Kasumi-1 (cell line): Measurements from ENCODE around the gene MAD1L1.

Experiments
- DNase-seq, 2 experiments: peaks; one replicate each; lab custom pipeline; 2025; lab: John Stamatoyannopoulos, UW

MAD1L1 gene

GRCh38 chr7:2030475-2031450 is 202.0 kb downstream of the MAD1L1 start:
- no peak for DNase-seq

GRCh38 chr7:2029936-2030335 is 202.8 kb downstream of the MAD1L1 start:
- no peak for DNase-seq

DNA sequence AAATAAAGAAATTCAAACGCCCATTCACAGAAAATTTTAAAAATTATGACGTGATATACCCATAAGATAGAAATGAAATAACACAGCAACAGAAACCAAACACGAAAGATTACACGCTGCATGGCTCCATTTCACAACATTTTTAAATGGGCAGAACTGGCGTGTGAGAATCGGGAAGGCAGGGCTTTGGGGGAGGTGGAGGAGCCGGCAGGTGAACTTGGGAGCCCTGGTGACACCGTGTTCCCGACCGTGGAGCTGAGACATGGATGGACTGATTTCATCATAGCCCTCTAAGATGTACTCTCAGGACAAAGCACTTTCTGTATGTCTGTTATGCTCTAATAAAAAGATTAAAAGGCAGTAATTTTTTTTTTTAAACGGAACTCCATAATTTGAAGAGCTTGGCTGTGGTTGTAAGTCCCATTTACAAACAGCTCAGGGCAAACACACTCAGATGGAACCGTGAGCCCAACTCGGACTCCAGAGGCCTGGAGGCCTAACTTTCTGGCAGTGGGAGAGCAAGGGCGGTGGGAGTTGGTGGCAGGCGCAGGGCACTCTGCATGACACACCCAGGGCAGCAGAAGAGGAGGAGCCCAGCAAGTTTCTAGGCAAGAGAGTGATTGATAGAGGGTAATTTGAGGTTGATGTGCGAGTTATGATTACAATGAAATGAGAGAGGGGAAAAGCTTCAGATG is 203.4 kb downstream of the MAD1L1 start:
- no peak for DNase-seq

DNA sequence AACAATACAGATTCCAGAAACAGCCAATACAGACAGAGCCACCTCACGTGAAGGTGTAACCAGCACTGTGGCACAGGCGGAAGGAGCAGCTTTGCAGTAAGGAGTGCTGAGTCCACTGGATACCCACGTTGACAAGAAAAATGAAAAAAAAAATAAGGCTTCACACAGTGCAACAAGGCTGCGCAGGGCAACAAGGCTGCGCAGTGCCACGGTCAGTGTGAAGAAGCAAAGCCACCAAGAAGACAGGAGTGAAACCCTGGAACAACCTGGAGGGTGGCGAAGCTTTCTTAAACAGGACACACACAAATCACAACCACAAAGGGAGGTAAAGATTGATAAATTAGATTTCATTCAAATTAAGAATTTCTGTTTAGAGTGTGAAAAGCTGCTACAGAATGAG is 204.0 kb downstream of the MAD1L1 start:
- no peak for DNase-seq

DNA sequence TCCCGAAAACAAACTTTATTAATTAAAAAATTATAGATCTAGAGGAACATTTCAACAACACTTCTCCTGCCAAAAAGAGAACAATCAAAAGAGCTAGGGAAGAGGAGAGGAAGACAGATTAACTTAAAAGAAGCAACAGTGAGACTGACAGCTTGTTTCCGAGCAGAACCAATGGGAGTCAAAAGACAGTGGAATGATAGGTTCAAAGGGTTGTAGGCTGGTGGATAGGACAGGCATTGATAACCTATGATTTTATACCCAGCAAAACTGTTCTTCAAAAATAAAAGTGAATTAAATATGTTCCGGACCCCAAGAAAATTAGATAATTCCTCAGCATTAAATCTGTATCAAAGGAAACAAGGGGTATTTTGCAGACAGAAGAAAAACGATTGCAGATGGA is 207.6 kb downstream of the MAD1L1 start:
- no peak for DNase-seq

DNA sequence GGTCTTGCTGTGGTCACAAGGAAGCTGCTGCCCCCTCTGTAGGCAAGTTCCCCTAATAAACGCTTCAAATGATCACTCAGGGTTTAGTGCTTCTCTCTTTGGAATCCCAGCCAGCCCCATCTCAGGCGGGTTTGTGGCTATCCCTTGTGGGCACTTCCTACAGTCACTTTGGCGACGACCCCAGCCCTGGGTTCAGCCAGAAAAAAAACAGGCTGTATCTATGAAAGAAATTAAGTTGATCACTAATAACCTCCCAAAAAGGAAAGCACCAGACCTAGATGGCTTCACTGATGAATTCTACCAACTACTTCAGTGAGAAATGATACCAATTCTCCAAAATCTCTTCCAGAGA is 208.2 kb downstream of the MAD1L1 start:
- DNase-seq: no peak

GRCh38 chr7:2023877-2024566 is 208.7 kb downstream of the MAD1L1 start:
- DNase-seq: peak; percentile 29 to 68

DNA sequence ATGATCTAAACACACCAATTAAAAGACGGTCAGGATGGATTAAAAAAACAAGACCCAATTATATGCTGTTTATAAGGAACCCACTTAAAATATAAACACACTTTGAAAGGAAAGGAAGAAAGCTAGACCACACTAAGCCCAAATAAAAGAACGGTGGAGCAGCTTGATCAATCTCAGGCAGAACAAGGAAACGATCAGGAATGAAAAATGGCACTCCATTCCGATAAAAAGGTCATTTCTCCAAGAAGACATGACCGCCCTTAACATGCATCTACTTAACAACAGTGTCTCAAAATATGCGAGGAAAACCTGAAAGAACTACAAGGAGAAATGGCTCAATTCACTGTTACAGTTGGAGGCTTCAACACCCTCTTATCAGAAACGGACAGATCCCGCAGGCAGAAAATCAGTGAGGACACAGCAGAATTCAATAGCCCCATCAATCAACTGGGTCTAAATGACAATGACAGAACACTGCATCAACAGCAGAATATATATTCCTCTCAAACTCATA is 210.0 kb downstream of the MAD1L1 start:
- no peak for DNase-seq

GRCh38 chr7:2022021-2022409 is 210.7 kb downstream of the MAD1L1 start:
- DNase-seq: no peak

GRCh38 chr7:2019711-2020511 is 212.8 kb downstream of the MAD1L1 start:
- peak; percentile 40 to 46 for DNase-seq

DNA sequence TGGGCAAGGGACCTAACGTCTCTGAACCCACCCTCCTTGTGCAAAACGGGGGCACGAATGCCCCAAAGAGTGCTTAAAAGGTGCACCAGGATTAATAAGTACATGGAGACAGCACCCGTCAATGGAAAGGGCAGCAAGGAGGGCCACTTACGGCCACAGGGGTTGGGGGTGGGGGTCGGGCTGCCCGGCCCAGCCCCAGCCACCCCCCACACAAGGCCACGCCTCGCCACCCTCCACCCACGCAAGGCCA is 213.4 kb downstream of the MAD1L1 start:
- DNase-seq: no peak

DNA sequence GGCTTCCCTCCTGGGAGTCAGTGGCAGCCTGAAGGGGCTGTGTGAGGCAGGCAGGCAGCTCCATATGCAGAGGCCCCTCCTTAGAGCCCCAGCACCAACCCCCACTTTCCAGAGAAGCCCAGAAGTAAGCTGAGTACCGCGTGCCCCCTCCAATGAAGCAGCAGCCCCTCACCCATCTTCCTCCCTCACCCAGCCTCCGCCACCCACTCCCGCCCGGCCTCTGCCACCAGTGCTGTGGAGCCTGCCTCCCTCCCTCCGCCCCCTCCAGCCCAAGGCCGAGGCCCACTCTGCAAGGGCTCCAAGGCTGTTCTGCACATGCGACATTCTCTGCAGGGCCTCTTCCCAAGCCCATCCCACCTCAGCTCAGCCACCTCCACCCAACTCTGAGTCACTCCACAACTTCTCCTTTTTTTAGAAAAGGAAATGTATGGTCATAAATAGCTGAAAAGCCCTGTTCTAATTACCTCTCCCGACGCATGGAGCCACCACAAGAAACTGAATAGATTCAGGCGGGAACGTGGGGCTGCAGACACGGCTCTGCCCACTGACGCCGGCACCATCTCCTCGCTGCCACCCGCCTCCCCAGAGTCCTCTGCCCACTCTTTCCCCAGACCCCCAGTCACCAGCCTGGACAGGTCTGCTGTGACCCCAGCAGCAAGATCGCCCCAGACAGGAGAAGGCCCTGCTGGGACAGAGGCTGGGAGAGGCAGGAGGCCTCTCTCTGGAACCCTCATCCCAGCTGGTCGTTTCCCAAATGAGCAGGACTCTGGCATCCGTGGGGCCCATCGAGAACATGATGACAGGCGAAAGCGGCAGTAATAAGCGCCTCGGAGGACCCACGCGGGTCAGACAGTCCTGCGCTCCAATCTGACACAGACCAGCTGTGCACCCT is 213.9 kb downstream of the MAD1L1 start:
- DNase-seq: peak; percentile 86 to 91

DNA sequence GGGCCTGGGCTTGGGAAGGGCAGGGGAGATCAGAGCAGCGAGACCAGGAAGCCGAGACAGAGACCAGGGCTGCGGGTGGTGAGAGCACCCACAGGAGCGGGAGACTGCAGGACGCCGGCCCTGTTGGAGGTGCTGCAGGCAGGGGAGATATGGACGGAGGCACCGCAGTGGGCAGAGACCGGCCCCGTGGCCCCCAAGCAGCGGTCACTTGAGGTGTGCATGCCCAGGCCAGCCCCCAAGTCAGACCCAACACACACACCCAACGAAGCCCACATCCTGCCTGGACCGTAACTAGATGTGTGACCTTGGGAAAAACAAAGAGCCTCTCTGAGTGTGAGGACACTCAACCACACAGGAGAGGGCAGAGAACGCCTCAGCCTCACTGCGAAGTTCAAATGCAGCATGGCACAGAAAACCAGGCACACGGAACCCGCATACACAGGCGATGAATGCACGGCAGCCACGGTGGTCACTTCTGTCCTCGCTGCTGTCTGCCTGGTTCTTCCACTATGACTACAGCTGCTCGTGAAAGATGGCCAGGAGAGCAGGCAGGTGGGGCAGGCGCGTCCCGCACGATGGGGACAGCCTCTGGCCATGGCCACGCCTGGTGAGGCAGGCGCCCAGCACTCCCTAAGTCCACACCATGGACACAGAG is 214.7 kb downstream of the MAD1L1 start:
- DNase-seq: no peak

DNA sequence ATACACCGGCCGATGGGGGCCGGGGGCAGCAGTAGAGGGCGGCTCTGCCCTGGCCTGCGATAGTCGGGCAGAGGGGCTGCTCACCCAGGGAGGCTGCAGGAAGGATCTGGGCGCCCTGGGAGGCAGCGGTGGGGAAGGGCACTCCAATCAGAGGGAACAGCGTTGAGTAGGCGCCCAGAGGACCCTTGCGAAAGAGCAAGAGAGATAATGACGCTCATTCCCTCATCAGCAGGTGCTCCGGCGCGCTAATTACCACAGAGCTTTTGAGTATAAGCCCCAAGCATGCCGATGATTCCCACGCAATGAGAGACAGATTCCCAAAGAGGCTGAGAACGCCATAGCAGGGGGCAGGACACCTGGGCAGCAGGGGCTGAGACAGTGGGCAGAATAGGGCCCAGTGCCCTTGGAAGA is 215.3 kb downstream of the MAD1L1 start:
- no peak for DNase-seq

DNA sequence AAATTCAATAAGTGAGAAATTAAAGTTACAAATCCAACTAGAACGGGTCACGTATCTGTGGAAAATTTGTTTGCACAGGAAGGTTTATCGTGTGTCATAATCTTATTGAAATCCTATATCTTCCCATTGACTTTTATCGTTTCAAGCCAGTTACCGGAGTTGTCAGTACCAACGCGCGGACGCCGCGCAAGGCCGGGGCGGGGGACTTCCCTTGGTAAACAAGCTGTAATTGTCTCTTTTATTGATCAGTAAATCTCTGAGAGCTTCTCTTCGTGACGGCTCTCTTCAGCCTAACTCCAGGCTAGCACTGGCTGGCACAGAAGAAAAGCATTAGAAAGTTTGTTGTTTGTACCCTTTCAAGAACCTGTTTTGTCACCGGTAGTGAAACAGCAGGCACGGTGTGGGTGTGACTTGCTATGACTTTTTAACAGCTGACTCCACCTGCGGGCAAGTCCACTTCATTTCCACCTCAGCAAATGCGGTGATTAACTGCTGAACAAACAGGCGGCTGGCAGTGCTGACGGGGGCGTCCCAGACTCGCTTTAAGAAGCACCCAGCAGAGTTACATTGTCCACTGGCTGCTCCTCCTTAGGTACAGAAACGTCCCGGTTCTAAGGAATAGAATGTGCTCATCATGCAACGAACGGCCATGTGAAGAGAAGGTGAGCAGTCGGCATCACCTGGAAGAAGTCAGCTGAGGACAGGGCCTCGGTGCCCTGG is 215.8 kb downstream of the MAD1L1 start:
- DNase-seq: no peak

DNA sequence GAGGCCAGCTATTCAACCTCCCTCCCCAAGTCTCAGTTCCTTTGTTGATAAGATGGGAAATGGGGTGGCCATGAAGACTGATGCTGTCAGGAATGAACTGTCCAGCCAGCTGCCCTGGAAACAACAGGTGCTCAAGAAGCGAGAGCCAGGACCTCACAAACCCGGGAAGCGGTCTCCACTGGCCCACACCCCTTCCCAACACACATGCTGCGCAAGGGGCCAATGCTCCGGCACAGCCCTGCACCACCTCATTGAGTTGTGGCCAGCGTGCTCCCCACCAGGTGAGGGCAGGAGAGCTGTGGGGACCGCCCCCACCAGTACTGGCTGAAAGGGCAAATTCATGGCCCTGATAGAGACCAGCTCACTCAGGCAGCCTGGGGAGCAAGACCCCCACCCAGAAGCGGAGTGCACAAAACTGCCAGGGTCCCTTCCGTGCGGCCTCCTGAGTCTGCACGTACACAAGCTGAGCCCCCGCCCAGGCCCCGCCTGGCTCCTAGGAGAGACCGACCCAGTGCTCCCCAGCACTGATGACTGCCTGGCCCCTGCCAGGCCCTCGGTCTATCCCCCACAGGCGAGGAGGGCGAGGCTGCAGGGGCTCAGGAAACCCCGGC is 216.6 kb downstream of the MAD1L1 start:
- DNase-seq: no peak

DNA sequence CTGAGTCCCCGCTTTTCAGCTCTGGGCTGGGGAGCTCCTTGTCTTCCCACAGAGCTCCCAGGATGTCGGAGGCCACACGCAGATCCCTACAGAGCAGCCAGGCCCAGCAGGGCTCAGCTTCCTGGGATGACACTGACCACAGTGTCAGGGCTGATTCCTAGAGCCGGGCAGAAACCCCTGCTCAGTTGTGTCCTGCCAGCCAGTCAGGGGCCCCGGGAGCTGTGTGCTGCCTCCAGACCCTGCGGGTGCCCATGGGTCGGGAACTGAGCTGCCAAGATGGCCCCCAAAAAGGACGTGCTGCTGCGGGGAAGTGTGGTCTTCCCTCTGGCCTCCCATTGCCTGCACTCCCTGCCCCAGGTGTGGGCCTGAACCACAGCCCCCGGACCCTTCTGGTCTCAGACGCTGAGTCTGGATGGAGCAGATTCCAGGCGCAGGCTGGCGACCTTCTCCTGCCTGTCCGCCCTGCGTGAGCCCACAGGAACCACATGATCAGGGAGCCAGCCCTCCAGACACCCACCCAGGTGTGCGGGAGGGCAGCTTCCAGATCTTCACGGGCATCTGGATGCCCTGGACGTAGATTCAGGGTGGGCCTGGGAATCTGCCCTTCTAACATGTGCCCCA is 217.4 kb downstream of the MAD1L1 start:
- no peak for DNase-seq

GRCh38 chr7:2014391-2015241 is 218.1 kb downstream of the MAD1L1 start:
- DNase-seq: no peak
